ENCODE measurements around the gene PLCB1.

DNA sequence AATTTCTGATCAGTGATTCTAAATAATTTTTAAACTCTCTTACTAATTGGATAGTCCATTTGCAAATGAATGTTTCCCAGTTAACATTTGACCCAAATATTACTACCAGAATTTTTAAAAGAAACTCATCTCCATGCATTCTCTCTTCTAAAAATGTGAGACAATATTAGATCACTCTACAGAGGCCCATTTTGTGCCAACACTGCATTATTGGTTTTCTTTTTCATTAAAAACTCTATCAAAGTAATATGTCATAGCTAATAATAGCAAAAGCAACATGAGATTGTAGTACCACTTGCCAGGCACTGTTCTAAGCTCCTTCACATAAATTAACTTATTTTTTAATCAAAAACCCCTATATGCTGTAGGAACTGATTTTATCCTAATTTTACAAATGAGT lies 591.2 kb downstream of the PLCB1 start:
- TF ChIP-seq CTCF (IDR thresholded peaks at IDR 0.05; ENCODE audit: insufficient read depth, low read depth, low read length), result no peak
- no peak for TF ChIP-seq EZH2 (IDR thresholded peaks at IDR 0.05; ENCODE audit: insufficient read depth, low read length)

Measured in astrocyte (in vitro differentiated cells and primary cell).